HEK293 (cell line): Measurements from ENCODE around the gene PC.

Experiments
- CTCF ChIA-PET: fragments of 350-600 bp; formaldehyde crosslinking; extraction: SDS; loops from one replicate; lab custom pipeline; 2021; ENCODE audit warnings: antibody characterized with exemption; lab: Yijun Ruan, JAX
- POLR2A ChIA-PET: fragments of 300-600 bp; formaldehyde crosslinking; extraction: SDS; loops from one replicate; lab custom pipeline; 2020; ENCODE audit warnings: antibody characterized with exemption, inconsistent platforms; lab: Yijun Ruan, JAX
- H3K27ac ChIP-seq: fragments of 200-500 bp; sonication (Bioruptor generic); 2 replicates; pipeline ENCODE4 v1.5.1; 2014; ENCODE audit warnings: low read depth, low read length, control low read depth, inconsistent platforms; ENCODE audit errors: extremely low read depth
- H3K36me3 ChIP-seq, 2 experiments: fragments of 200-500 bp in 1 of 2; sonication (Bioruptor generic) in 1 of 2; 1 replicate in 1 of 2; 2 replicates in 1 of 2; pipeline ENCODE4 v1.5.1; 2014 to 2017; ENCODE audit warnings: inconsistent platforms in 2 of 2, low read length in 2 of 2; ENCODE audit not compliant: control insufficient read depth in 2 of 2, insufficient read depth in 1 of 2
- H3K4me1 ChIP-seq: fragments of 200-500 bp; sonication (Bioruptor generic); 2 replicates; pipeline ENCODE4 v1.5.1; 2014; ENCODE audit warnings: mild to moderate bottlenecking, low read length, inconsistent platforms; ENCODE audit not compliant: control insufficient read depth, insufficient read depth
- H3K4me3 ChIP-seq: 2 replicates; pipeline ENCODE4 v1.5.1; 2011; ENCODE audit warnings: low read depth, mild to moderate bottlenecking, control low read depth, low read length, moderate library complexity
- H3K9me3 ChIP-seq: fragments of 200-500 bp; sonication (Bioruptor generic); 2 replicates; pipeline ENCODE4 v1.5.1; 2014; ENCODE audit warnings: low read depth, low read length, inconsistent platforms; ENCODE audit not compliant: control insufficient read depth, insufficient read depth
- BCL11B ChIP-seq: fragments of 450-650 bp; formaldehyde crosslinking; IDR thresholded peaks from 2 replicates; pipeline ENCODE4 v1.5.1; 2016; ENCODE audit warnings: low read depth, missing biosample characterization, missing genetic modification characterization
- BCL6B ChIP-seq: fragments of 450-650 bp; formaldehyde crosslinking; IDR thresholded peaks from 2 replicates; pipeline ENCODE4 v1.5.1; 2017; ENCODE audit warnings: missing biosample characterization, missing genetic modification characterization
- HOXA7 ChIP-seq: sonication (generic); formaldehyde crosslinking; IDR thresholded peaks from 2 replicates; pipeline ENCODE4 v1.8.1; 2022; ENCODE audit warnings: missing genetic modification reagents, borderline replicate concordance
- HOXD13 ChIP-seq: sonication (generic); formaldehyde crosslinking; IDR thresholded peaks from 2 replicates; pipeline ENCODE4 v1.8.0; 2022; ENCODE audit warnings: missing genetic modification reagents, borderline replicate concordance
- IKZF3 ChIP-seq: fragments of 450-650 bp; IDR thresholded peaks from 2 replicates; pipeline ENCODE4 v1.5.0; 2018; ENCODE audit warnings: missing biosample characterization, mild to moderate bottlenecking, missing genetic modification characterization, moderate library complexity
- KLF1 ChIP-seq: fragments of 450-650 bp; formaldehyde crosslinking; IDR thresholded peaks from 2 replicates; pipeline ENCODE4 v1.5.1; 2016; ENCODE audit warnings: missing biosample characterization, missing genetic modification characterization
- KLF7 ChIP-seq: fragments of 450-650 bp; formaldehyde crosslinking; IDR thresholded peaks from 2 replicates; pipeline ENCODE4 v1.5.1; 2016; ENCODE audit warnings: missing biosample characterization, missing genetic modification characterization, borderline replicate concordance
- KLF8 ChIP-seq: fragments of 450-650 bp; formaldehyde crosslinking; IDR thresholded peaks from 2 replicates; pipeline ENCODE4 v1.5.1; 2016; ENCODE audit warnings: missing biosample characterization, missing genetic modification characterization
- REST ChIP-seq: fragments of 450-650 bp; formaldehyde crosslinking; IDR thresholded peaks from 2 replicates; pipeline ENCODE4 v1.5.1; 2016; ENCODE audit warnings: missing biosample characterization, missing genetic modification characterization
- SCRT2 ChIP-seq: fragments of 450-650 bp; formaldehyde crosslinking; IDR thresholded peaks from 2 replicates; pipeline ENCODE4 v1.5.1; 2016; ENCODE audit warnings: missing biosample characterization, missing genetic modification characterization
- SP7 ChIP-seq: fragments of 450-650 bp; formaldehyde crosslinking; IDR thresholded peaks from 2 replicates; pipeline ENCODE4 v1.5.1; 2016; ENCODE audit warnings: missing biosample characterization, missing genetic modification characterization
- ZBTB20 ChIP-seq: fragments of 450-650 bp; formaldehyde crosslinking; IDR thresholded peaks from 2 replicates; pipeline ENCODE4 v1.5.1; 2016; ENCODE audit warnings: missing biosample characterization, missing genetic modification characterization
- ZIC2 ChIP-seq: fragments of 450-650 bp; formaldehyde crosslinking; IDR thresholded peaks from 2 replicates; pipeline ENCODE4 v1.5.1; 2016; ENCODE audit warnings: missing biosample characterization, missing genetic modification characterization
- ZNF18 ChIP-seq: fragments of 450-650 bp; formaldehyde crosslinking; IDR thresholded peaks from 2 replicates; pipeline ENCODE4 v1.5.1; 2016; ENCODE audit warnings: missing biosample characterization, missing genetic modification characterization
- ZNF2 ChIP-seq: fragments of 450-650 bp; formaldehyde crosslinking; IDR thresholded peaks from 2 replicates; pipeline ENCODE4 v1.5.1; 2016; ENCODE audit warnings: missing biosample characterization, missing genetic modification characterization
- ZNF24 ChIP-seq: fragments of 450-650 bp; formaldehyde crosslinking; IDR thresholded peaks from 2 replicates; pipeline ENCODE4 v1.5.1; 2016; ENCODE audit warnings: missing biosample characterization, missing genetic modification characterization
- ZNF354C ChIP-seq: fragments of 450-650 bp; formaldehyde crosslinking; IDR thresholded peaks from 2 replicates; pipeline ENCODE4 v1.5.1; 2016; ENCODE audit warnings: missing biosample characterization, missing genetic modification characterization, low read depth, borderline replicate concordance
- ZNF404 ChIP-seq: fragments of 450-650 bp; formaldehyde crosslinking; IDR thresholded peaks from 2 replicates; pipeline ENCODE4 v1.5.1; 2017; ENCODE audit warnings: missing biosample characterization, missing genetic modification characterization
- ZNF501 ChIP-seq: fragments of 450-650 bp; formaldehyde crosslinking; IDR thresholded peaks from 2 replicates; pipeline ENCODE4 v1.5.1; 2016; ENCODE audit warnings: missing biosample characterization, missing genetic modification characterization
- ZNF707 ChIP-seq: fragments of 450-650 bp; formaldehyde crosslinking; IDR thresholded peaks from 2 replicates; pipeline ENCODE4 v1.5.1; 2016; ENCODE audit warnings: missing biosample characterization, missing genetic modification characterization
- ZNF76 ChIP-seq: fragments of 450-650 bp; formaldehyde crosslinking; IDR thresholded peaks from 2 replicates; pipeline ENCODE4; 2016; ENCODE audit warnings: low read depth, missing biosample characterization, missing genetic modification characterization, borderline replicate concordance
- ZNF830 ChIP-seq: fragments of 450-650 bp; IDR thresholded peaks from 2 replicates; pipeline ENCODE4 v1.5.0; 2018; ENCODE audit warnings: missing biosample characterization, missing genetic modification characterization, low read depth, mild to moderate bottlenecking, moderate library complexity

The PC gene

GRCh38 chr11:66904055-66904454 is 54.1 kb downstream of the PC start:
- Histone ChIP-seq H3K4me3 (no peak overlapping the region), H3K9me3 (no peaks in the 10 kb centered on the region), H3K36me3 (no peaks in the 10 kb centered on the region), H3K4me1 (no peaks in the 10 kb centered on the region; the same call in 1 of the 2 replicates), H3K27ac (no peak overlapping the region)
- ChIA-PET POLR2A (interaction anchor here (0.7 to 1.2 kb wide), 3 partner anchors 10 to 208 kb away, joined by 3 to 4 read pairs (median 3); no protein-coding TSS in a partner anchor), CTCF (no interaction called here)
- TF ChIP-seq SCRT2 (no peak), ZBTB20 (tag by site-specific recombination) (peak; percentile 58), IKZF3 (tag by site-specific recombination) (no peak), ZNF24 (tag by site-specific recombination) (0 out of 2 replicates have a peak, but pooled peaks have one; percentile 27), BCL11B (tag by site-specific recombination) (no peak), KLF1 (peak; percentile 59; the same call in 1 of the 2 replicates), HOXD13 (CRISPR knock-in tag) (no peak), ZIC2 (tag by site-specific recombination) (no peak), KLF8 (no peak), SP7 (tag by site-specific recombination) (peak; percentile 59; the same call in 1 of the 2 replicates), ZNF830 (tag by site-specific recombination) (no peak)

- Histone ChIP-seq H3K27ac (no peak overlapping the region), H3K9me3 (no peaks in the 10 kb centered on the region), H3K36me3 (no peaks in the 10 kb centered on the region), H3K4me3 (no peak overlapping the region), H3K4me1 (no peaks in the 10 kb centered on the region; the same call in 1 of the 2 replicates)
- TF ChIP-seq ZNF501 (tag by site-specific recombination) (no peak), ZNF18 (tag by site-specific recombination) (no peak), ZIC2 (tag by site-specific recombination) (peak; percentile 90)
- ChIA-PET POLR2A (no interaction called here), CTCF (interaction anchor here (0.5 to 1.6 kb wide), 2 partner anchors 119 to 395 kb away, joined by 3 to 5 read pairs; no protein-coding TSS in a partner anchor)
These were observed 55.6 kb downstream of the PC start for GRCh38 chr11:66902486-66903177.

GRCh38 chr11:66901964-66902390 is 56.2 kb downstream of the PC start:
- Histone ChIP-seq H3K4me1 (no peaks in the 10 kb centered on the region; the same call in 1 of the 2 replicates), H3K27ac (no peak overlapping the region), H3K9me3 (no peaks in the 10 kb centered on the region), H3K36me3 (no peaks in the 10 kb centered on the region), H3K4me3 (no peak overlapping the region)
- TF ChIP-seq ZNF707 (tag by site-specific recombination) = no peak
- POLR2A ChIA-PET = no interaction called here
- CTCF ChIA-PET = interaction anchor here (0.5 to 1.6 kb wide), 2 partner anchors 120 to 395 kb away, joined by 3 to 5 read pairs; no protein-coding TSS in a partner anchor

- H3K27ac ChIP-seq = no peak overlapping the region
- ChIA-PET POLR2A (interaction anchor here (0.5 kb wide), 1 partner anchor 10 kb away, joined by 4 read pairs; no protein-coding TSS in a partner anchor), CTCF (interaction anchor here (3.9 kb wide), 1 partner anchor 10 kb away, joined by 24 read pairs; no protein-coding TSS in a partner anchor)
- no peaks in the 10 kb centered on the region for H3K36me3 ChIP-seq
- no peaks in the 10 kb centered on the region for H3K9me3 ChIP-seq
- H3K4me1 ChIP-seq = no peaks in the 10 kb centered on the region
- H3K4me3 ChIP-seq = no peak overlapping the region
- TF ChIP-seq HOXA7 (CRISPR knock-in tag) (no peak), BCL6B (tag by site-specific recombination) (no peak), ZNF354C (no peak), KLF7 (no peak), REST (tag by site-specific recombination) (no peak), ZNF404 (no peak), ZNF76 (tag by site-specific recombination) (no peak), ZNF2 (no peak)
These were observed 64.0 kb downstream of the PC start for GRCh38 chr11:66894141-66894540.
